ENCODE measurements around the gene GALNT4.

DNA sequence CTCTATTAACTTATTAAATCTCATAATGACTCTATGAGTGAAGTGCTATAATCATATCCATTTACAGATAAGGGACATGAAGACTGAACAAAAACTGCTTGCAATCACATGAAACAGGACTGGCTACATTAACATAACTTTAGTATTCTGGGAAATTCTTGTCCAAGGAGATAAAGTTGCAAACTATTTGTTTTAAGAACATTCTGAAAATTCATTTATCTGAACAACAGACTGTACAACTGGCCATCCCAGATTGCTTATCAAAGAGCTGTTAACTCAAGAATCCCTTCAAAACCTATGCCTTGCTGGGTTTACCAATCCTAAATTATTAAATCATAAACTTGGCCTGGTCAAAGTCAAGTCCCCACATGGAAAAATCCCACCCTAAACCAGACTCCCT is 40.4 kb upstream of the GALNT4 start:
- TF ChIP-seq, protein P1, sequence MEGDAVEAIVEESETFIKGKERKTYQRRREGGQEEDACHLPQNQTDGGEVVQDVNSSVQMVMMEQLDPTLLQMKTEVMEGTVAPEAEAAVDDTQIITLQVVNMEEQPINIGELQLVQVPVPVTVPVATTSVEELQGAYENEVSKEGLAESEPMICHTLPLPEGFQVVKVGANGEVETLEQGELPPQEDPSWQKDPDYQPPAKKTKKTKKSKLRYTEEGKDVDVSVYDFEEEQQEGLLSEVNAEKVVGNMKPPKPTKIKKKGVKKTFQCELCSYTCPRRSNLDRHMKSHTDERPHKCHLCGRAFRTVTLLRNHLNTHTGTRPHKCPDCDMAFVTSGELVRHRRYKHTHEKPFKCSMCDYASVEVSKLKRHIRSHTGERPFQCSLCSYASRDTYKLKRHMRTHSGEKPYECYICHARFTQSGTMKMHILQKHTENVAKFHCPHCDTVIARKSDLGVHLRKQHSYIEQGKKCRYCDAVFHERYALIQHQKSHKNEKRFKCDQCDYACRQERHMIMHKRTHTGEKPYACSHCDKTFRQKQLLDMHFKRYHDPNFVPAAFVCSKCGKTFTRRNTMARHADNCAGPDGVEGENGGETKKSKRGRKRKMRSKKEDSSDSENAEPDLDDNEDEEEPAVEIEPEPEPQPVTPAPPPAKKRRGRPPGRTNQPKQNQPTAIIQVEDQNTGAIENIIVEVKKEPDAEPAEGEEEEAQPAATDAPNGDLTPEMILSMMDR (IDR thresholded peaks at IDR 0.05; ENCODE audit: insufficient read depth, low read depth, low read length): no peak
- no peak for TF ChIP-seq EZH2 (IDR thresholded peaks at IDR 0.05; ENCODE audit: insufficient read depth, low read length)

Measured in astrocyte (in vitro differentiated cells and primary cell).